Muscle layer of colon (tissue), 2 donors: ENCODE results near the gene C5.

Experiments used
- H3K27ac ChIP-seq: one replicate; pipeline ENCODE4 v1.7.0; 2013; ENCODE audit warnings: low read depth, mild to moderate bottlenecking, low read length, moderate library complexity
- H3K27me3 ChIP-seq, 2 donors: one replicate each; pipeline ENCODE4 v1.7.0; 2013; ENCODE audit warnings: low read length in 2 of 2, mild to moderate bottlenecking in 2 of 2; ENCODE audit not compliant: insufficient read depth in 2 of 2, control insufficient read depth in 1 of 2
- H3K36me3 ChIP-seq: one replicate; pipeline ENCODE4 v1.7.0; 2013; ENCODE audit warnings: mild to moderate bottlenecking, low read length; ENCODE audit not compliant: insufficient read depth
- H3K4me1 ChIP-seq: one replicate; pipeline ENCODE4 v1.7.0; 2013; ENCODE audit warnings: mild to moderate bottlenecking, low read length; ENCODE audit not compliant: insufficient read depth
- H3K4me3 ChIP-seq, 2 donors: one replicate each; pipeline ENCODE4 v1.7.0; 2013; ENCODE audit warnings: low read length in 2 of 2, low read depth in 1 of 2, mild to moderate bottlenecking in 1 of 2, moderate library complexity in 1 of 2
- H3K9ac ChIP-seq: one replicate; pipeline ENCODE4 v1.7.0; 2013; ENCODE audit warnings: low read length
- H3K9me3 ChIP-seq: one replicate; pipeline ENCODE4 v1.7.0; 2013; ENCODE audit warnings: mild to moderate bottlenecking, low read length
- donor health status: abdominal sarcoma.
- donor health status: Adenocarcinoma of cecum.

Gene C5

DNA sequence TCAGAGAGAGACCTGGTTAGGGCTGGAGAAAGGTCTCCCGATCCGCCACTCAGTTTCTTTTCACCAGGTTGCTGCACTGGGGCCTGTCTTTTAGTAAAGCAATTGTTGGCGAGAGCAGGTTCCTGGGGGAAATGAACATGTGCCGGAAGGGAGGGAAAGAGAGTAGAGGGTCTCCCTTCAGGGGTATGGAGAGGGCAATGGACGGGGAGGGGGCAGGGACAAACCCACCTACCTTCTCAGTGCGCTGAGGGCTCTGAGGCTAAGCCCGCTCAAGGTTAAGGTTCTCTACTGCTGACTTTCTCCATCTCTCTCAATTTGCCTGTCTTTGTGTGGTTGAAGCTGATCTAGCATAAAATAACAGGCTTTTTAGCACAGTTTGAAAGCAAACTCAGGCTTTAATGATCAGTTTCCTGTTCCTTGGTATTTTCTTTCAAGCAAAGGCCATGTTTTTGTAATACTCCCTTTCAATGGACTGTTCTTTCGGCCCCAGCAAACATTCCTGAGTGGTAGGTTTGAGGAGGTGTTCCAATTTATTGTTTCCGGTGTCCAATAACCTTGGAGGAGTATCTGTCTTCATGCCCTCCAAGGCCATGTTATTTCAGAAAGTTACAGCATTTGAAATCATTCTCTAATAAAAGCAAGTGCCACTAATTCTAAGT lies 98.0 kb downstream of the C5 start:
- no peaks in the 10 kb centered on the region for H3K9me3 ChIP-seq
- no peaks in the 10 kb centered on the region for H3K4me1 ChIP-seq
- H3K27ac ChIP-seq, result no peak overlapping the region
- H3K9ac ChIP-seq, result no peak overlapping the region
- no peaks in the 10 kb centered on the region for H3K27me3 ChIP-seq
- no peak overlapping the region for H3K4me3 ChIP-seq
- H3K36me3 ChIP-seq, result no peaks in the 10 kb centered on the region

DNA sequence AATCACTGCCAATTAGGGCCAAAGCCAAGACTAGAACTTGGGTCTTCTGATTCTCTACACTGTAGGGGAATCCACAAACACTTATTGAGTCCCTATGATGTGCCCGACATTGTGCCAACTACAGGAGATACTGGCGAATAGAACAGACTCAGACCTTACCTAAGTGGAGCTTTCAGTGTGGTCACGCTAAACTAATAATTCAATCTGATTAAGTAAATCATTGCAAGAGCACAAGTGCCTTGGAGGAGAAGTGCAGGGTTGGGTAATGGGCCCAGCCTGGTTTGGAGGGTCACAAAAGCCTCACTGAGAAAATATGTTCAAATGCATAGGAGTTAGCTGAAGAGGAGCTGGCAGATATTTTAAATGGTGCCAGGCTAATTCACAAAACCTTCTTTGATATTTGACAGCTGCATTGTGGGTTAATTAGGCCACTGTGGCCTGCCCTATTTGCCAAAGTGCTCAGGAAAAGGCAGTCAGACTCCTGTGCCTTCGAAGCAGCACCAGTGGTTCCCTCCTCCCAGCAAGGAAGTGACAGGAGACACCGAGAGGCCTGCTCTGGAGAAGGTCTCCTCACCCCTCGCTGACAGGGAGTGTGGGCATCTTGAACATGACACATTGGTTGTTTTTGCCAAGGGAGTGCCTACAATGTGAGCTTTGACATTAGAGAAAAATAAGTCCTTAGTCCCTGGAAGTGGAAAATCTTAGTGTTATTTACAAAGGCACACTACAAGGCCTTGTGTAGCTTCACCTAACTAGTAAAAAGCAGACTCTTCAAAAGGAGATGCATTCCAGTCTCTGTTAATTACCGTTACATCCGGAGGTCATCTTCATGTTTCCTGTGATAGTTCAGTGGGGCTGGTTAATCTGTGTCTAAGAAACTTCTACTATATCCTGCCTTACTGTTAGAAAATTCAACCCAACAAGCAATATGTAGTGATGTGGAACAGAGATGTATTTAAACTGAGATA lies 99.4 kb downstream of the C5 start:
- H3K27ac ChIP-seq, result no peak overlapping the region
- no peaks in the 10 kb centered on the region for H3K9me3 ChIP-seq
- no peak overlapping the region for H3K4me3 ChIP-seq
- no peaks in the 10 kb centered on the region for H3K27me3 ChIP-seq
- no peak overlapping the region for H3K9ac ChIP-seq
- no peaks in the 10 kb centered on the region for H3K36me3 ChIP-seq
- no peaks in the 10 kb centered on the region for H3K4me1 ChIP-seq

DNA sequence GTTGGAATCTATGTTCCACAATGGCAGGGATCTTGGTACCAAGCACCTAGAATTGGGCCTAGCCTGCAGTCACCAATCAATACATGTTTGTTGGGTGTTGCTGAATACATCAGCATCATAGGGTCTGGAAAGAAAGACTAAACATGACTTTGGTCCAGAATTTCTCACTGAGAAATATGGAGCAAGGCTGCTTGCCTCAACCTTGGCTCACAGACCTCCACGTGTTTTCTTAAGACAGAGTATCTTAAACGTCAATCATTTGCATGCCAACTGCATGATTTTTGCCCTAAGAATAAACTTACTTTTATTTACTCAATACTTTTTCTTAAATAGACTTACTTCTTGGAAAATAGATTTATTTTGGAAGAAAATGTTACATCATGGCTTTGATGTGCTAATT lies 100.8 kb downstream of the C5 start:
- Histone ChIP-seq H3K9me3 (no peaks in the 10 kb centered on the region), H3K27me3 (no peaks in the 10 kb centered on the region), H3K4me1 (no peaks in the 10 kb centered on the region), H3K4me3 (no peak overlapping the region), H3K27ac (no peak overlapping the region), H3K9ac (no peak overlapping the region), H3K36me3 (no peaks in the 10 kb centered on the region)

- Histone ChIP-seq H3K36me3 (no peaks in the 10 kb centered on the region), H3K27ac (no peak overlapping the region)
Observed at GRCh38 chr9:120948824-120949223, 101.3 kb downstream of the C5 start.

GRCh38 chr9:120947222-120947621 lies 102.9 kb downstream of the C5 start:
- Histone ChIP-seq H3K4me3 (no peak overlapping the region), H3K4me1 (peaks cover 10% of the 10 kb centered on the region), H3K36me3 (no peaks in the 10 kb centered on the region), H3K9ac (no peak overlapping the region), H3K27me3 (no peaks in the 10 kb centered on the region), H3K9me3 (no peaks in the 10 kb centered on the region), H3K27ac (no peak overlapping the region)

More at GRCh38 chr9:120948824-120949223, 101.3 kb downstream of the C5 start:
- Histone ChIP-seq H3K9ac (no peak overlapping the region), H3K4me1 (no peaks in the 10 kb centered on the region), H3K4me3 (no peak overlapping the region), H3K27me3 (no peaks in the 10 kb centered on the region), H3K9me3 (no peaks in the 10 kb centered on the region)

DNA sequence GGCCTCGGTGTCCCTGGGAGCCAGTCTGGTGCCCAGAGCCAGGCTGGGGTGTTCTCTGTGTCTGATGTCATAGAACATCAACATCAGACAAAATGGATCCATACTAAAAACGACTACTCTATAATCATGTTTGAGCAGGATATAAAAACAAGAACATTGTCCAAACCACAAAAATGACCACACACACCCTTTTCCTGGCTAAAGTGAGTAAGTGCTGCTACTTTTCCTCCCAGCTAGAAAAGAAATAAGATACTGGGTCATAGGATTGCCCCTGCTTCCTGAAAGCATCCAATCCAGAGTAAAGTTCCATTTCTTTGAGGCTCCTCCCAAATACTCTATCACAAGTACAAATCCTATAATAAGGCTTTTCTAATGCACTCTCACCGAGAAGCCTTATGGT lies 103.8 kb downstream of the C5 start:
- Histone ChIP-seq H3K27me3 (no peaks in the 10 kb centered on the region), H3K9ac (no peak overlapping the region), H3K36me3 (no peaks in the 10 kb centered on the region), H3K27ac (no peak overlapping the region), H3K4me3 (no peak overlapping the region), H3K4me1 (peaks cover 19% of the 10 kb centered on the region), H3K9me3 (no peaks in the 10 kb centered on the region)

GRCh38 chr9:120944948-120945347 lies 105.1 kb downstream of the C5 start:
- H3K27me3 ChIP-seq, result no peaks in the 10 kb centered on the region
- H3K4me1 ChIP-seq, result peaks cover 19% of the 10 kb centered on the region
- no peaks in the 10 kb centered on the region for H3K36me3 ChIP-seq
- H3K4me3 ChIP-seq, result no peak overlapping the region
- H3K9ac ChIP-seq, result no peak overlapping the region
- no peak overlapping the region for H3K27ac ChIP-seq
- H3K9me3 ChIP-seq, result no peaks in the 10 kb centered on the region

DNA sequence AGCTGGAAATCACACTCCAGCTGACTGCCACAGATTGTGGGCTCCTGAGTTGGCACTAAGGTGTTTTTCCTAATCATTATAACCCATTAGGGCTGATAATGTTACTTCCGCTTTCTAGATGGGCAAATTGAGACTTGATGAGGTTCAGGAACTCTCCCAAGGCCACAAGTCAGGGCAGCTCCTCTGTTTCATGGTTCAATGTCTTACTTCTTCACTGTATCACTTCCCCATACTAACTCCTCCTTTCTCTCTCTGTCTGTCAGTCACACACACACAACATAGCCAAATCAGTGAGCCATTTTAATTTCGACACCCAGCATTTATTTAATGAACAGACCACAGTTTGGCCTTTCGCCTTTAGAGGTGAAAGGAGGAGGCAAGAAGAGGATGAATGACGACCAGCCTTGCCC lies 105.6 kb downstream of the C5 start:
- Histone ChIP-seq H3K27ac (no peak overlapping the region), H3K4me3 (no peak overlapping the region), H3K27me3 (no peaks in the 10 kb centered on the region), H3K36me3 (no peaks in the 10 kb centered on the region), H3K9ac (no peak overlapping the region), H3K4me1 (peaks cover 19% of the 10 kb centered on the region), H3K9me3 (no peaks in the 10 kb centered on the region)

DNA sequence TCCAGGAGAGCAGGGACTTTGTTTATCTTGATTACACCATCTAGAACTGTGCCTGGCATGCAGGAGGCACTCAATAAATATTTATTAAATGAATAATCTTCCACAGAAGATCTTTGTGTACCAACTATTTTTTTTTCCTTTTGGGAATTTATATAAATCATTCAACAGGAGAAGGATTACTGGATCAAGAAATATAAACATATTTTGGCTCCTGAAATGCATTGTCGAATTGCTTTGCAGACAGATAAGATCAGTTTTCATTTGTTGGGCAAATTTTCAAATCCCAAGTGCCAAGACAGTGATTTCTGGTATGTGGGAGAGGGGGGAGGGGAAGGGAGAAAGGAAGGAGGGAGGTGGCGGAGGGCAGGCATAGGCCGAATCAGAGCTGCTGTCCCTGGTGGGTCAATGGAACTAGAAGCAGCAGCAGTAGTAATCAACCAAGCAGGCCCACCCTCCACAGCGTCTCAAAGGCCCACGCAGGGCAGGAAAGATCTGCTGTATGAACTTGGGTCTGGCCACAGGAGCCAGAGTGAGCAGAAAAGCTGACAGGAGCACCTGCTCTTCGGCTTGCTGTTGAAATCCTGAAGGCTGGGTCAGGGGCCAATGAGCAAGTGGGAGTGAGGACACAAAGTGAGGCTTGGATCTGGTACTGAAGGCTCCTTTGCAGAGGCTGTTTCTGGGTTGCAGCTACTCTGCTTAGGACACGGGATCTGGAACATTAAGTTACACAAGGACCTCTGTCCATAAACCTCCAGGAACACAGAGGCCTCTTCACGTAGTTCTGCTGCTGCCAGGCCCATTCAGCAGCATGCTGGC lies 107.7 kb downstream of the C5 start:
- Histone ChIP-seq H3K9ac (peak overlapping the region; percentile 17), H3K4me3 (no peak overlapping the region), H3K27ac (peak overlapping the region; percentile 62)

DNA sequence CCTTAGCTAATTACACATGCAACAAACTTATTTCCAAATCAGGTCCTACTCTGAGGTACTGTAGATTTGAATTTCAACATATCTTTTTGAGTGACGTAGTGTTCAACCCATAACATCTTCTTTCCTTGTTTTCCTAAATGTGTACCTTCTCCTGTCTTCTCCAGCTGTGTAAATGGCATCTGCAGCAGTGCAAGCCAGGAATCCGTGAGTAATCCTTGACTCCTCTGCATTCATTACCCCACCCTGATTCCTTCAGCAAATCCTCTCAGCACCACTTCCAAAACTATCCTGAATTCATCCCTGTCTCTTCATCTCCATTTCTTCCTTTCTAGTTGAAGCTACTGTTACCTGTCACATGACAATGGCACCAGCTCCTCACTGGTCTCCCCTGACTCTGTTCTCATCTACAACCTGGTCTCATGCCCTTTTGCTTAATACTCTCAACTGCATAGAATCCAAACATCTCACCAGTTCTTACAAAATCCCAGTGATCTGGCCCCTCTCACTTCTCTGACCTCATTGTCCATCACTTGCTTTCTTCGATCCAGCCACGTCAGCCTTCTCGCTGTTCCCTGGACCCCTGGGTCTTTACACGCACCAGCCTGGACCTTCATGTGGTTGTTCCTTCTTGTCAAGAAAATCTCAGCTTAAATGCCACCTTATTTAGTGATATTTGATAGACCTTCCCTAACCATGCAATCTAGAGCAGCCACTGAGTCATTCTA lies 108.9 kb downstream of the C5 start:
- H3K4me3 ChIP-seq, result no peak overlapping the region
- no peaks in the 10 kb centered on the region for H3K9me3 ChIP-seq
- H3K27ac ChIP-seq, result no peak overlapping the region
- H3K4me1 ChIP-seq, result peaks cover 31% of the 10 kb centered on the region
- H3K27me3 ChIP-seq, result no peaks in the 10 kb centered on the region
- H3K36me3 ChIP-seq, result no peaks in the 10 kb centered on the region
- no peak overlapping the region for H3K9ac ChIP-seq

More for the DNA sequence above, 107.7 kb downstream of the C5 start:
- Histone ChIP-seq H3K4me1 (peaks cover 19% of the 10 kb centered on the region), H3K9me3 (no peaks in the 10 kb centered on the region), H3K36me3 (no peaks in the 10 kb centered on the region), H3K27me3 (no peaks in the 10 kb centered on the region)

DNA sequence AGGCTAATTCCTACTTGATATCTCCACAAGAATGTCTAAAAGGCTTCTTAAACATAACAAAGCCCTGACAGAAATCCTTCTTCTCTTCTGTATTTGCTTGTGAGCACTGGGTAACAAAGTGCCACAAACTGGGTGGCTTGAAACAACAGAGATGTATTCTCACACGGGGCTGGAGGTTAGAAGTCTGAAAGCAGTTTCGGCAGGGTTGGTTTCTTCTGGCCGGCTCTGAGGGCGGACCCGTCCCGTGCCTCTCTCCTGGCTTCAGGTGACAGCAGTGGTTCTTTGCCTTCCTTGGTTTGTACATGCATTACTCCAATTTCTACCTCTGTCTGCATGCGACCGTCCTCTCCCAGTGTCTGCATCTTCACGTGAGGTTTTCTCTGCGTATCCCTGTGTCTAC lies 109.5 kb downstream of the C5 start:
- Histone ChIP-seq H3K9me3 (no peaks in the 10 kb centered on the region), H3K27ac (no peak overlapping the region), H3K36me3 (no peaks in the 10 kb centered on the region), H3K9ac (no peak overlapping the region), H3K27me3 (no peaks in the 10 kb centered on the region), H3K4me1 (peaks cover 37% of the 10 kb centered on the region), H3K4me3 (no peak overlapping the region)
